RPMI7951 (cell line): Measurements from ENCODE around the gene OR2B2. TPM values are rescaled to one million over a fixed set of nuclear protein-coding genes. Genes with fewer than 3 reads are reported as not detected.
A peak's percentile ranks its signal among the peaks of the same experiment; 100 is the strongest.

Experiments used
- DNase-seq: peaks from one replicate; pipeline ENCODE4 v3.0.0-alpha.2; 2012; ENCODE audit warnings: low read depth
- total RNA-seq: library from RNA; depleted of rRNA; stranded (reverse); fragments of >200 nt; shearing (Covaris generic); gene quantifications from 2 replicates; pipeline ENCODE4 v1.2.3, GENCODE V29; 2014

OR2B2 gene
- total RNA-seq, 1 experiment from 2014 or later, result not detected

DNA sequence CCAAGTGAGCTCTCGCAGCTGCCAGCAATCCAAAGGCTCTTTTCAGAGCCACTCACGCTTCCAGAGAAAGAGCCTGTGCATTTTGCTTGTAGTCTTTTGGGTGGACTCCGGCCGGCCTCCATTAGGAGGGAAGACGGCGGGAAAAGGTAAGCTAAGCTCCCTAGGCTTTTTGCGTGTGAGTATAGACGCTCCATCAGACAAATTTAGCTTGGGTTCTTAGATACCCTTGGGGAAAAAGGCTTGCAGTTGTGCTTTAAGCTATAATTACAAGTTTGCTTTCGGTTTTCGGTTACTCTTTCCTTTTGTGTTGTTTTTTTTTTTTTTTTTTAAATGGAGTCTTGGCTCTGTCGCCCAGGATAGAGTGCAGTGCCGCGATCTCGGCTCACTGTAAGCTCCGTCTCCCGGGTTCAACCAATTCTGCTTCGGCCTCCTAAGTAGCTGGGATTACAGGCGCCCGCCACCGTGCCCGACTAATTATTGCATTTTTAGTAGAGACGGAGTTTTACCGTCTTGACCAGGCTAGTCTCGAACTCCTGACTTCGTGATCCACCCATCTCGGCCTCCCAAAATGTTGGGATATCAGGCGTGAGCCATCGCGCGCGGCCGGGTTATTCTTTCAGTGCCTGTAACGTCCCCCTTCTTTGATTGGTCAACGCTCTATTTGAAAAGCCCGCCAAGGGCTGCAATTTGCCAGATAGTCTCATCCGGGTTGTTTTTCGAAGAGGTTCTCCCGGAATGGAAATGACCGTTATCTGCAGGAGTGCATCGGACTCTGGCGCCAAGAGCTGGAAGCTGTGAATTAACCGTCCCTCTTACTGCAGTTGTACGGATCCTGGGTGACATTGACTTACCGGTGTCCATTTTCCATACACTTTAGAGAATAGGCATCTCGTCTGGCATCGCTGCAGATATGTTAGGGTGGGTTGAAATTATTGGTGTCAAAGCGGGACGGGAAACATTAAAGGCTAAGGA lies 18.1 kb downstream of the OR2B2 start:
- peak; percentile 97 for DNase-seq

DNA sequence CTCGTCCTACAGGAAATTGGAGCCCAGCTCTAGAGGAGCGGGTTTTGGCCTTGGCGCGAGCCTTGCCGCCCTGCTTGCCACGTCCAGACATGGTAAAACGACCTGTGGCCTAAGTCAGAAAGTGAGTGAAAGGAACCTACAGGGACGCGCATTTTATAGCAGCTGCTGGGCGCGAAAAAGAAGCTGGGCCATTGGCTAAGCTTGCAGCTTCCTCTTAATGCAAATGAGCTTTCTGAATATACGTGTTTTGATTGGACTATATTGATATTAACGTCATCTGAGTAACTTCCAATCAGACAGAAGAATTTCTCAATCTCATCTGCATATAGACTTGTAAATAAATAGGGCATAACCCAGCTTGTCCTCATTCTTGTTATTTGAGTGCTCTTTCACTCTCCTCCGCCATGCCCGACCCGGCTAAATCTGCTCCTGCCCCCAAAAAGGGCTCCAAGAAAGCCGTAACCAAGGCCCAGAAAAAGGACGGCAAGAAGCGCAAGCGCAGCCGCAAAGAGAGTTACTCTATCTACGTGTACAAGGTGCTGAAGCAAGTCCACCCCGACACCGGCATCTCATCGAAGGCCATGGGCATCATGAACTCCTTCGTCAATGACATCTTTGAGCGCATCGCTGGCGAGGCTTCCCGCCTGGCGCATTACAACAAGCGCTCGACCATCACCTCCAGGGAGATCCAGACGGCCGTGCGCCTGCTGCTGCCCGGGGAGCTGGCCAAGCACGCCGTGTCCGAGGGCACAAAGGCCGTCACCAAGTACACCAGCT lies 18.9 kb downstream of the OR2B2 start:
- peak; percentile 100 for DNase-seq

DNA sequence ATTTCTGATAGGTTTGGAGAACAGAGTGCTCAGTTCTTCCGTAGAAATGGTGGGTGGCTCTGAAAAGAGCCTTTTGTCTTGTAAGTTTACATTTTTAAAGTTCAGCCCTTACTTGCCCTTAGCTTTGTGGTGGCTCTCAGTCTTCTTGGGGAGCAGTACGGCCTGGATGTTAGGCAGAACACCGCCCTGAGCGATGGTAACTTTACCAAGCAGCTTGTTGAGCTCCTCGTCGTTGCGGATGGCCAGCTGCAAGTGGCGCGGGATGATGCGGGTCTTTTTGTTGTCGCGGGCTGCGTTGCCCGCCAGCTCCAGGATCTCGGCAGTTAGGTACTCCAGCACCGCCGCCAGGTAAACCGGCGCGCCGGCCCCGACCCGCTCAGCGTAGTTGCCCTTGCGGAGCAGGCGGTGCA lies 19.5 kb downstream of the OR2B2 start:
- DNase-seq, result no peak

GRCh38 chr6:27891320-27891875 lies 20.8 kb downstream of the OR2B2 start:
- peak; percentile 15 for DNase-seq

DNA sequence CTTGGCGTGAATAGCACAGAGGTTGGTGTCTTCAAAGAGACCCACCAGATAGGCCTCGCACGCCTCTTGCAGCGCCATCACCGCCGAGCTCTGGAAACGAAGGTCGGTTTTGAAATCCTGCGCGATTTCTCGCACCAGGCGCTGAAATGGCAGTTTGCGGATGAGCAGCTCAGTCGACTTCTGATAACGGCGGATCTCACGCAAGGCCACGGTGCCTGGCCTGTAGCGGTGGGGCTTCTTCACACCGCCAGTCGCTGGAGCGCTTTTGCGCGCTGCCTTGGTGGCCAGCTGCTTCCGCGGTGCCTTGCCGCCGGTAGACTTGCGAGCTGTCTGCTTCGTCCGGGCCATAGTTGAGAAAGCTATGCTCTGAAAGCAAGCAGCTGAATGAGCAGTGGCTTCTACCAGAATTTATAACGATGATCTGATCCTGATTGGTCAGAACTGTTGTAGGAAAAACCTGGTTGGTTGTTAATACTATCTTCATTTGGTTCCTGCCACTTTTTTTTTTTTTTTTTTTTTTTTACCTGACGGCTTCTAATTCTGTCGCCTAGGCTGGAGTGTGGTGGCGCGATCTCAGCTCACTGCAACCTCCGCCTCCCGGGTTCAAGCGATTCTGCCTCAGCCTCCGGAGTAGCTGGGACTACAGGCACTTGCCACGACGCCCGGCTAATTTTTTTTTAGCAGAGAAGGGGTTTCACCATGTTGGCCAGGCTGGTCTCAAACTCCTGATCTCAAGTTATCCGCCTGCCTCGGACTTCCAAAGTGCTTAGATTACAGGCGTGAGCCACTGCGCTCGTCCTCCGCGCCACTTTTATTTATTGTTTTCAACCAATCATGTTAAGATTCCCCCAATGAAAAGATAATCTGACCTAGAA lies 21.5 kb downstream of the OR2B2 start:
- DNase-seq, result peak; percentile 98

GRCh38 chr6:27889628-27890444 lies 22.4 kb downstream of the OR2B2 start:
- peak; percentile 67 for DNase-seq

DNA sequence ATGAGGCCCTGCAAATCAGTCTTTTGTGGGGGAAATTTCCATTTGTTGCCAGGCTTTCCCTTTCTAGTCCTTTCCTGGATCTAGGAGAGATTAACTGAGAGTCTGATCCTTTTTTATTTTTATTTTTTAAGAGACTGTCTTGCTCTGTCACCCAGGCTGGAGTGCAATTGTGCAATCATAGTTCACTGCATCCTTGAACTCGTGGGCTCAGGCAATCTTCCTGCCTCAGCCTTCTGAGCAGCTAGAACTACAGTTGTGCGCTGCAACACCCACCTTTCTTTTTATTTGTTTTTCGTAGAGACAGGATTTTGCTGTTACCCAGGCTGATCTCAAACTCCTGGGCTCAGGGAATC lies 22.9 kb downstream of the OR2B2 start:
- DNase-seq, result no peak

DNA sequence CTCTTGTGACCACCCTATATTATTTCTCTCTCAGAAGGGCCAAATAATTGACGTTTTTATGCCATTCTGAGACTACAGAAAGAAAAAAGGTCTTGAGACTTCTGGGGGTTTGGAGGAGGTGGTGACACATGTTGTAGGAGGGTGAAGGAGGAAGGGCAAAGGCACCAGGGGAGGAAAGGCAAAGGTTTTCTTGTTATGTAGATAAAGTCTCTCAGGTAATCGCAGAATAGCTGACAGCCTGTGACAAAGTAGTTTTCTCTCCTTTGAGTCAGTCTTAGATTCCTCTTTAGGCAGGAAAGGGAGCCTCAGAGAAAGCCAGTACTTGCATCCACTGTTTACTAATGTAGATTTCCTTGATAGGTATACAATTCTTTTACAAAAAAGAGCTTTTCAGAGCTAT lies 23.6 kb downstream of the OR2B2 start:
- DNase-seq, result no peak

DNA sequence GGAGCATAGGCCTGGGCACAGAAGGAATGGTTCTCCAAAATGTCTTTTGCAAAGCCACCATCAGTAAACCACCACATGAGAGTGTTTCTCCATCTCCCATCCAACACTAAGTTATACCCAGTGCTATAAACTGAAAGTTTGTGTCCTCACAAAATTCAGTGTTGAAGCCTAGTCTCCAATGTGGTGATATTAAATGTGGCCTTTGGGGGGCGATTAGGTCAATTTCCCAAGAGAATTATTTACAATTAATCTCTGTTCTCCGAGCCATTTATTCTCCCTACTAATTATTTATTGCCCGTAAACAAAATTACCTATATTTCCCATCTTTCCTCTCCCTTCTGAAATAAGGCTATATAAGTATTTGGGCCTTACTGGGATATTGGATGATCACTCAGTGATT lies 26.1 kb downstream of the OR2B2 start:
- DNase-seq, result no peak

DNA sequence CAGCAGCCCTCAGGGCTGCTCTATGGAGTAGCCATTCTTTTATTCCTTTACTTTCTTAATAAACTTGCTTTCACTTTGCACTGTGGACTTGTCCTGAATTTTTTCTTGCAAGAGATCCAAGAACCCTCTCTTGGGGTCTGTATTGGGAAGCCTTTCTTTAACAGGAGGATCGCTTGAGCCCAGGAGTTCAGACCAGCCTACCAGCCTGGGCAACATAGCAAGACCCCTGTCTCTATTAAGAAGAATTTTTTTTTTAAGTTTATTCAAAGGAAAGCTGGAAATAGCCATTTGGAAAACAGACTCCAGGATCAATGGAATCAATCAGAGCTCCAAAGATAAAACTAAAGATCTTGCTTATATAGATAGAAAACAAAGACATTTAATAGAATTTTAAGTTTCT lies 29.1 kb downstream of the OR2B2 start:
- no peak for DNase-seq

- no peak for DNase-seq
Measured at GRCh38 chr6:27882624-27883023, 29.6 kb downstream of the OR2B2 start.

DNA sequence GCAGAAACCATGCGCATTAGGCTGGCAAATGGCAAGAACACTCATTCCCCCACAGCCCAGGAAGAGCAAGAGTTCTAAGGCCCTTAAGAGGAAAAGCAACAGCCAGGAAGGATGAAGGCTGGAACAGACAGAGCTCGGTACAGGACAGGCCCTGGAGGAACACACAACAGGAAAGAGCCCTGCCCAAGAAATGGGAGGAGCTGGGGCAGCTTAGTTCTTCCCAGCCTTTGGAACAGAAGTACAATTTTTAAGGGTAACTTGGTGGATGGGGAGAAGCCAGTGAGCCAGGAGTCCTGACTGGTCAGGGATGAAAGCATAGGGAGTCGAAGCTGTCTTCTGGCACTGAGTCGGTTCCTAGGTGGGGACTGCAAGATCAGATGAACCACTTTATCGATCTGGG lies 32.4 kb downstream of the OR2B2 start:
- DNase-seq, result no peak

GRCh38 chr6:27874016-27874415 lies 38.2 kb downstream of the OR2B2 start:
- no peak for DNase-seq

DNA sequence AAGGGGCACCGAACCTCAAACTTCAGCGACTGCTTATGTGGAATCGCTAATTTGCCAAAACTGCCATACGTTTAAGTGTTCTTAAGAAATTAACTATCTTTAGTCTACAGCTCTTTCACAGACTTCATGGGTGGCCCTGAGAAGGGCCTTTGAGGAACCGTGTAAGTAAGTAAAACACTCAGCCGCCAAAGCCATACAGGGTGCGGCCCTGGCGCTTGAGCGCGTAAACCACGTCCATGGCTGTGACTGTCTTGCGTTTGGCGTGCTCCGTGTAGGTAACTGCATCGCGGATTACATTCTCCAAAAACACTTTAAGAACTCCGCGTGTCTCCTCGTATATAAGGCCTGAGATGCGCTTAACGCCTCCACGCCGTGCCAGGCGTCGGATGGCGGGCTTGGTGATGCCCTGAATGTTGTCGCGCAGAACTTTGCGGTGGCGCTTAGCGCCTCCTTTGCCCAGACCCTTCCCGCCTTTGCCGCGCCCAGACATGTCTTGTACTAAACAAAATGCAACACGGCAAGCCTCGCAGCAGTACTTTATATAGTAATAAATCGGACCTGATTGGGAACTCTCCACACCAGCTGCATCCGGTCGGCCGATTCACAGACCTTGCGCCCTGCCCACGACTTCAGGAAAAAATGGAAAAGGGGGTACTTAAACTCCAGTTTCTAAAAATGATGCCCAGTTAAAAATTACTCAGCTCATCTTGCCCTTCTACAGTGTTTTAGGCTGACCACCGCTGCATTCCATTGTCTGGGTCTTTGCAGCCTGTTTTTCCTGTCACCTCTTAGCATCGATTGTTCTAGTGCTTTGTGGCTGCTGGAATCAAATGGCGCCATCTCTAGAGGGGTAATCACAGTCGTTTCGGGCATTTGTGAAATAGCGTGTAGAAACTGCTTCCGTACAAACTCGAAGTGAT lies 38.9 kb downstream of the OR2B2 start:
- DNase-seq, result peak; percentile 96

DNA sequence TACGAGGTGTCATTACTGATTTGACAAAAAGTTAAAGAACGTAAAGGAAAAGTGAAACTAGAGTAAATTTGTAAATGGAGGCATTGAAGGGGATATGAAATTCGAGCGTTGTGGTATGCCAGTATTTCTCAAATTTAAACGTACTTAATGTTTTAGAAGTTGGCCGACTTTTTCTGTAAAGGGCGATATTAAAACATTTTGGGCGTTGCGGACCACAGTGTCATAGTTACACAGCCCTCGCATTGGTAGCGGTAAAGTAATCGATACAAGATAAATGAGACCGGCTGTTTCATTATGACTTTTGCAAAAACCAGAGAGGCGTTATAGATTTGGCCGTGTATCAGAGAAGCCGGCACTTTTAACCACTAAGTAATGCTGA lies 39.6 kb downstream of the OR2B2 start:
- DNase-seq, result no peak

GRCh38 chr6:27871924-27872638 lies 40.1 kb downstream of the OR2B2 start:
- peak; percentile 98 for DNase-seq

GRCh38 chr6:27870291-27870870 lies 41.8 kb downstream of the OR2B2 start:
- peak; percentile 24 for DNase-seq

DNA sequence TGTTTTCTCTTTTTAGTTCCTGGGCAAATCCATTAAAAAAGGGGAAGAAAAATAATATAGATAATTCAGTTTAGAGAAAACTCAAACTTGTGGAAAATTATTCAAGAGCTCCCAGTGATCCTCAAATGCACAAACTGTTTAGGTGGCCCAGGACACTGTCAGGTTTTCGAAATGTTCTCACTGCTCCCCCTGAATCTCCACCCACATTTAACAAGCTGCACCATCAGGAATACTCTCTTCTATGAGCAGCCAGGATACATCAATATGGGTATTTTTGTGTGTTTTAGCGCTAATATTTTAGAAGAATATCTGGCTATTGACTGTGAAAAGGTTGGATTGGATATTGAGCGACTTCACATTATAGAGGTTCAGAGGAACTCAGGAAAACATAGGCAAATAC lies 43.9 kb downstream of the OR2B2 start:
- no peak for DNase-seq

- DNase-seq, result peak; percentile 71
Measured at GRCh38 chr6:27867945-27868300, 44.3 kb downstream of the OR2B2 start.
